Neural crest cell (in vitro differentiated cells): ENCODE measurements around the gene ZNF366. TPM values are rescaled to one million over a fixed set of nuclear protein-coding genes. Genes with fewer than 3 reads are reported as not detected.
A peak's percentile ranks its signal among the peaks of the same experiment; 100 is the strongest.

ENCODE experiments used
- DNase-seq: peaks from one replicate; pipeline ENCODE4 v3.0.0; 2021; ENCODE audit warnings: low read depth, mixed read lengths, low spot score
- H3K27ac Mint-ChIP-seq: one replicate; pipeline ENCODE4 v1.8.0; 2021; ENCODE audit warnings: mild to moderate bottlenecking, mixed read lengths; ENCODE audit not compliant: unreplicated experiment
- H3K27me3 Mint-ChIP-seq: 2 replicates; pipeline ENCODE4 v1.8.0; 2021; ENCODE audit warnings: low read depth, mild to moderate bottlenecking, mixed read lengths
- H3K36me3 Mint-ChIP-seq: 2 replicates; pipeline ENCODE4 v1.8.0; 2021; ENCODE audit warnings: low read depth, mild to moderate bottlenecking, mixed read lengths
- H3K4me1 Mint-ChIP-seq: 2 replicates; pipeline ENCODE4 v1.8.0; 2021; ENCODE audit warnings: mixed read lengths
- H3K4me3 Mint-ChIP-seq: one replicate; pipeline ENCODE4 v1.8.0; 2021; ENCODE audit warnings: mild to moderate bottlenecking, mixed read lengths
- H3K9me3 Mint-ChIP-seq: 2 replicates; pipeline ENCODE4 v1.8.0; 2021; ENCODE audit warnings: mixed read lengths
- CTCF ChIP-seq: fragments of 200-600 bp; sonication (generic); conservative IDR thresholded peaks from 2 replicates; pipeline ENCODE4 v1.5.0; 2021; ENCODE audit warnings: antibody characterized with exemption, mild to moderate bottlenecking
- total RNA-seq: library from RNA; stranded (reverse); gene quantifications from 2 replicates; pipeline ENCODE4 v1.2.1, GENCODE V29; 2021

ZNF366 gene
- total RNA-seq, 1 donor from 2014 or later, result not detected

- no peak for TF ChIP-seq CTCF
- Mint-ChIP-seq H3K4me1 (peaks cover 26% of the 10 kb centered on the region), H3K9me3 (peaks cover 3% of the 10 kb centered on the region), H3K27me3 (no peaks in the 10 kb centered on the region), H3K27ac (no peak overlapping the region), H3K36me3 (peaks cover 6% of the 10 kb centered on the region), H3K4me3 (no peak overlapping the region)
- DNase-seq, result no peak
These were observed 15.4 kb upstream of the ZNF366 start for GRCh38 chr5:72522607-72523006.

- H3K36me3 Mint-ChIP-seq, result peaks cover 6% of the 10 kb centered on the region
These were observed 11.9 kb upstream of the ZNF366 start for GRCh38 chr5:72519111-72519510.

GRCh38 chr5:72518001-72518683 is 10.9 kb upstream of the ZNF366 start:
- Mint-ChIP-seq H3K27me3 (no peaks in the 10 kb centered on the region), H3K9me3 (peaks cover 11% of the 10 kb centered on the region), H3K27ac (peak overlapping the region; percentile 74), H3K4me3 (peak overlapping the region; percentile 8), H3K36me3 (peaks cover 6% of the 10 kb centered on the region), H3K4me1 (peaks cover 32% of the 10 kb centered on the region)
- peak; percentile 17 for DNase-seq
- no peak for TF ChIP-seq CTCF

More at GRCh38 chr5:72519111-72519510, 11.9 kb upstream of the ZNF366 start:
- no peak for DNase-seq
- no peak for TF ChIP-seq CTCF
- Mint-ChIP-seq H3K4me3 (no peak overlapping the region), H3K4me1 (peaks cover 32% of the 10 kb centered on the region), H3K9me3 (peaks cover 9% of the 10 kb centered on the region), H3K27ac (no peak overlapping the region), H3K27me3 (no peaks in the 10 kb centered on the region)

GRCh38 chr5:72516916-72517315 is 9.7 kb upstream of the ZNF366 start:
- DNase-seq, result no peak
- no peaks in the 10 kb centered on the region for H3K27me3 Mint-ChIP-seq
- H3K9me3 Mint-ChIP-seq, result peaks cover 7% of the 10 kb centered on the region
- H3K36me3 Mint-ChIP-seq, result peaks cover 3% of the 10 kb centered on the region
- TF ChIP-seq CTCF, result no peak
- no peak overlapping the region for H3K27ac Mint-ChIP-seq
- H3K4me3 Mint-ChIP-seq, result no peak overlapping the region
- peaks cover 32% of the 10 kb centered on the region for H3K4me1 Mint-ChIP-seq

- Mint-ChIP-seq H3K4me3 (no peak overlapping the region), H3K4me1 (peaks cover 29% of the 10 kb centered on the region), H3K27ac (no peak overlapping the region), H3K9me3 (peaks cover 7% of the 10 kb centered on the region), H3K36me3 (no peaks in the 10 kb centered on the region), H3K27me3 (no peaks in the 10 kb centered on the region)
- no peak for TF ChIP-seq CTCF
- no peak for DNase-seq
These were observed 8.0 kb upstream of the ZNF366 start for GRCh38 chr5:72515211-72515610.
